Measurements from ENCODE around the gene SGMS1. TPM values are rescaled to one million over a fixed set of nuclear protein-coding genes. Genes with fewer than 3 reads are reported as not detected.
A peak's percentile ranks its signal among the peaks of the same experiment; 100 is the strongest.

Gene SGMS1
- total and polyA plus RNA-seq, 4 donors, result 15.8 to 142 (median 41.3) TPM

DNA sequence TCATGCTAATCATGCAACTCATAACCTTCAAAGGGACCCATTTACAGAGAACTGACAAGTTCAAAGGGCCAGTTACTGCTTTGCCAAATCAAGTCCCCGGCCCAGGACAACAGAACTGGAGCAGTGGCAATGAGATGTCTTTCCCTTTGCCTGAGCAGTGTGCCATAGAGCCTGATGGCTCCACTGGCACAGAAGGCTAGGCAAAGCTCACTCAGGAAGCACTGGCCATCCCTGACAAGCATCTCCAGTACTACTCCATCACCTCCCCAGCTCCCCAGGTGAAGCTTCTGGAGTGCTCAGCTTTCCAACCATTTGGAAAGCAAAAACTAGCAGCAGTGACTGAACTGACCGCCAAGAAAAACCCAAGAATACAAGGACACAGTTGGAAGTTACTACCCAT lies 108.3 kb downstream of the SGMS1 start:
- Histone ChIP-seq H3K4me1 (ENCODE audit: control insufficient read depth in 5 of 5, insufficient read depth in 5 of 5, low read length in 5 of 5) (peaks cover 0 to 18% (median 7%) of the 10 kb centered on the region in 5 donors), H3K27me3 (ENCODE audit: control insufficient read depth in 3 of 3, insufficient read depth in 3 of 3, low read length in 2 of 3) (no peaks in the 10 kb centered on the region), H3K4me3 (no peak overlapping the region), H3K27ac (ENCODE audit: low read depth in 1 of 2, low read length in 1 of 2) (peak overlapping the region in 1 of 2 donors; percentile 26), H3K9ac (ENCODE audit: insufficient read depth in 1 of 2, low read length in 2 of 2) (no peak overlapping the region), H3K36me3 (ENCODE audit: control insufficient read depth in 4 of 4, insufficient read depth in 4 of 4, low read length in 4 of 4) (peaks cover 2 to 5% (median 3%) of the 10 kb centered on the region in 4 donors), H3K9me3 (ENCODE audit: control insufficient read depth in 4 of 4, insufficient read depth in 3 of 4, low read length in 3 of 4) (no peaks in the 10 kb centered on the region)
- DNase-seq, result no peak
- ATAC-seq (ENCODE audit: insufficient read depth, low FRiP score), result no peak
- TF ChIP-seq, protein P1, sequence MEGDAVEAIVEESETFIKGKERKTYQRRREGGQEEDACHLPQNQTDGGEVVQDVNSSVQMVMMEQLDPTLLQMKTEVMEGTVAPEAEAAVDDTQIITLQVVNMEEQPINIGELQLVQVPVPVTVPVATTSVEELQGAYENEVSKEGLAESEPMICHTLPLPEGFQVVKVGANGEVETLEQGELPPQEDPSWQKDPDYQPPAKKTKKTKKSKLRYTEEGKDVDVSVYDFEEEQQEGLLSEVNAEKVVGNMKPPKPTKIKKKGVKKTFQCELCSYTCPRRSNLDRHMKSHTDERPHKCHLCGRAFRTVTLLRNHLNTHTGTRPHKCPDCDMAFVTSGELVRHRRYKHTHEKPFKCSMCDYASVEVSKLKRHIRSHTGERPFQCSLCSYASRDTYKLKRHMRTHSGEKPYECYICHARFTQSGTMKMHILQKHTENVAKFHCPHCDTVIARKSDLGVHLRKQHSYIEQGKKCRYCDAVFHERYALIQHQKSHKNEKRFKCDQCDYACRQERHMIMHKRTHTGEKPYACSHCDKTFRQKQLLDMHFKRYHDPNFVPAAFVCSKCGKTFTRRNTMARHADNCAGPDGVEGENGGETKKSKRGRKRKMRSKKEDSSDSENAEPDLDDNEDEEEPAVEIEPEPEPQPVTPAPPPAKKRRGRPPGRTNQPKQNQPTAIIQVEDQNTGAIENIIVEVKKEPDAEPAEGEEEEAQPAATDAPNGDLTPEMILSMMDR (IDR thresholded peaks at IDR 0.05; ENCODE audit: control extremely low read depth, extremely low read depth), result no peak
- 96 to 98% methylated on average over 2 of the region's 2 CpGs for WGBS, 2 donors

DNA sequence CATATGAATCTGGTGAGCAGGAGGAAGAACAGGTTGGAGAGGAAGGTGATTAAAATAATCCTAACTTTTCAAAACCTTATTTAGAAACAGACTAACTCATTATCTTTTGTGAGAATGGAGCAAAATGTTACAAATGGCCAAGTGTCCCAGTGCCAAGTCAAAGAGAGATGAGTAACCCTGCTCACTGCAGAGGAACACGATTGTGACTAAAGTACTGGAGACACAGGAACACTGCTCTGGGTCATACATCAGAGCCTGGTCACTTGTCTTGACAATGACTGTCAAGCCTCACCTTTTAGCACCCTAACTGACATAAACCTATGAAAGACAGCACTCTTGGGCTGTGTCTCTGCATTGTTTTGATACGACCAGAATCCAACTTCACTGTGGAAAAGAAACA lies 108.8 kb downstream of the SGMS1 start:
- Histone ChIP-seq H3K27ac (ENCODE audit: low read depth in 1 of 2, low read length in 1 of 2) (peak overlapping the region in 1 of 2 donors; percentile 26), H3K9me3 (ENCODE audit: control insufficient read depth in 4 of 4, insufficient read depth in 3 of 4, low read length in 3 of 4) (no peaks in the 10 kb centered on the region), H3K4me3 (no peak overlapping the region), H3K36me3 (ENCODE audit: control insufficient read depth in 4 of 4, insufficient read depth in 4 of 4, low read length in 4 of 4) (peaks cover 2 to 5% (median 3%) of the 10 kb centered on the region in 4 donors), H3K4me1 (ENCODE audit: control insufficient read depth in 5 of 5, insufficient read depth in 5 of 5, low read length in 5 of 5) (peaks cover 1 to 18% (median 7%) of the 10 kb centered on the region in 5 donors), H3K27me3 (ENCODE audit: control insufficient read depth in 3 of 3, insufficient read depth in 3 of 3, low read length in 2 of 3) (no peaks in the 10 kb centered on the region), H3K9ac (ENCODE audit: insufficient read depth in 1 of 2, low read length in 2 of 2) (no peak overlapping the region)
- ATAC-seq (ENCODE audit: insufficient read depth, low FRiP score) (no peak), DNase-seq (no peak)
- TF ChIP-seq, protein P1 (IDR thresholded peaks at IDR 0.05; ENCODE audit: control extremely low read depth, extremely low read depth), result no peak
- 91 to 96% methylated on average over 2 of the region's 2 CpGs for WGBS, 2 donors

DNA sequence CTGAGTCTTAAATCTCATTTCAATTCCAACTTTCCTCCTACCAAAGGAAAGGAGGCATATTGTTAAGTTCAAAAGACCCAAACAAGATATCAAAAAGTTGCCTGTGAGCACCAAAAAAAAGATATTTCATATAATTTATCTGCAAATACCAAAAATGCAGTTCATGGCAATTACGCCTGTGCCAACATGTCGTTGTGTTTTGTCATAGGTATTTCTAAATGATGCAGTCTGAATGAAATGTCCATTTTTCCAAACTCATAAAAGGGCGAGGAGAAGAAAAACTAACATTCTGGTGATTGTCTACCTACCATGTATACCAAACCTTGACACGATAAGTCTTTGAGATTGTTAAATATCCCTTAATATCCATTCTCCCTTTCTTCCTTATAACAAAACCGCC lies 109.8 kb downstream of the SGMS1 start:
- DNase-seq, result no peak
- Histone ChIP-seq H3K9me3 (ENCODE audit: control insufficient read depth in 4 of 4, insufficient read depth in 3 of 4, low read length in 3 of 4) (no peaks in the 10 kb centered on the region), H3K27ac (ENCODE audit: low read depth in 1 of 2, low read length in 1 of 2) (no peak overlapping the region), H3K27me3 (ENCODE audit: control insufficient read depth in 3 of 3, insufficient read depth in 3 of 3, low read length in 2 of 3) (no peaks in the 10 kb centered on the region), H3K36me3 (ENCODE audit: control insufficient read depth in 4 of 4, insufficient read depth in 4 of 4, low read length in 4 of 4) (peaks cover 0 to 2% (median 0%) of the 10 kb centered on the region in 4 donors), H3K4me3 (no peak overlapping the region), H3K4me1 (ENCODE audit: control insufficient read depth in 5 of 5, insufficient read depth in 5 of 5, low read length in 5 of 5) (peaks cover 2 to 19% (median 9%) of the 10 kb centered on the region in 5 donors), H3K9ac (ENCODE audit: insufficient read depth in 1 of 2, low read length in 2 of 2) (no peak overlapping the region)
- TF ChIP-seq, protein P1 (IDR thresholded peaks at IDR 0.05; ENCODE audit: control extremely low read depth, extremely low read depth), result no peak
- no peak for ATAC-seq (ENCODE audit: insufficient read depth, low FRiP score)
- 91 to 94% methylated on average over 5 of the region's 5 CpGs for WGBS, 2 donors

Measured in lung (tissue), 12 donors.